Endothelial cell (in vitro differentiated cells): ENCODE results near the gene EDN2. TPM values are rescaled to one million over a fixed set of nuclear protein-coding genes. Genes with fewer than 3 reads are reported as not detected.

Source experiments
- DNase-seq: peaks from one replicate; pipeline ENCODE4 v3.0.0; 2021; ENCODE audit warnings: low spot score
- H3K27ac Mint-ChIP-seq: one replicate; pipeline ENCODE4 v1.8.0; 2021; ENCODE audit warnings: mixed read lengths, inconsistent platforms; ENCODE audit not compliant: unreplicated experiment
- H3K27me3 Mint-ChIP-seq: one replicate; pipeline ENCODE4 v1.8.0; 2021; ENCODE audit warnings: mild to moderate bottlenecking, moderate library complexity, mixed read lengths, inconsistent platforms; ENCODE audit not compliant: unreplicated experiment
- H3K36me3 Mint-ChIP-seq: one replicate; pipeline ENCODE4 v1.8.0; 2021; ENCODE audit warnings: mild to moderate bottlenecking, low read depth, mixed read lengths, inconsistent platforms; ENCODE audit not compliant: unreplicated experiment
- H3K4me1 Mint-ChIP-seq: one replicate; pipeline ENCODE4 v1.8.0; 2021; ENCODE audit warnings: mild to moderate bottlenecking, mixed read lengths, inconsistent platforms; ENCODE audit not compliant: unreplicated experiment
- H3K4me3 Mint-ChIP-seq: one replicate; pipeline ENCODE4 v1.8.0; 2021; ENCODE audit warnings: mild to moderate bottlenecking, mixed read lengths, inconsistent platforms; ENCODE audit not compliant: unreplicated experiment
- H3K9me3 Mint-ChIP-seq: one replicate; pipeline ENCODE4 v1.8.0; 2021; ENCODE audit warnings: mixed read lengths, inconsistent platforms; ENCODE audit not compliant: unreplicated experiment
- total RNA-seq: library from RNA; stranded (reverse); fragmentation: NEBNext Ultra II Directional; extraction: Animal tissue kit (Norgen Biotek cat#: 25700); gene quantifications from one replicate; pipeline ENCODE4 v1.2.1, GENCODE V29; 2021; ENCODE audit not compliant: unreplicated experiment
- TF ChIP-seq, protein P1 (sequence below): fragments of 200-600 bp; sonication (generic); IDR thresholded peaks from one replicate; pipeline ENCODE4 v1.5.0; 2021; ENCODE audit warnings: antibody characterized with exemption; ENCODE audit not compliant: unreplicated experiment

The EDN2 gene
- total RNA-seq, 1 donor from 2014 or later: 0.21 TPM

DNA sequence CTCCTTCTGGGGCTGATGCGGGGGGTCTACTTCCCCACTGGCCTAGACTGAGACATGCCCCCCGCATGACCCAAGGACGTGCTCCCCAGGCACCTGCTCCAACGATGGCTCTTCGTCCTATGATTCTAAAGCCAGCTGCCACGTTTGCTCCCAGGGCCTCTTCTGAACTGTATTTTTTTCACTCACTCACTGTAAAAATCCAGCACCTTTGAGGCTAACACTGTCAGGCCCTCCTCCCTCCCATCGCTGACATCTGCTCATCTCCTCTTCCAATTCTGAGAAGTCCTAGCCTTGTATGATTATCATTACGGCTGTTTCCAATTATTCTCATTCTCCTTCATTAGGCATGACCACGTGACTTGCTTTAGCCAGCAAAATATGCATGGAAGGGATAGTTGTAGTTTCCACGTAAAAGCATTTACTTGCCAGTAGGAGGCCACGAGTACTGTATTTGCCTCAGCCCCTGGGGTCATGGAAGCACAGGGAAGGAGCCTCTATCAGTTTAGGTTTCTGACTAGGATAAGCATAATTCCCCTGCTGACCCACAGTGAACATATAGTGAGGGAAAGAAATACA lies 19.1 kb upstream of the EDN2 start:
- Mint-ChIP-seq H3K27me3 (peaks cover 9% of the 10 kb centered on the region), H3K9me3 (no peaks in the 10 kb centered on the region), H3K36me3 (no peaks in the 10 kb centered on the region), H3K4me1 (peaks cover 19% of the 10 kb centered on the region), H3K27ac (no peak overlapping the region), H3K4me3 (no peak overlapping the region)
- no peak for DNase-seq
- TF ChIP-seq, protein P1, sequence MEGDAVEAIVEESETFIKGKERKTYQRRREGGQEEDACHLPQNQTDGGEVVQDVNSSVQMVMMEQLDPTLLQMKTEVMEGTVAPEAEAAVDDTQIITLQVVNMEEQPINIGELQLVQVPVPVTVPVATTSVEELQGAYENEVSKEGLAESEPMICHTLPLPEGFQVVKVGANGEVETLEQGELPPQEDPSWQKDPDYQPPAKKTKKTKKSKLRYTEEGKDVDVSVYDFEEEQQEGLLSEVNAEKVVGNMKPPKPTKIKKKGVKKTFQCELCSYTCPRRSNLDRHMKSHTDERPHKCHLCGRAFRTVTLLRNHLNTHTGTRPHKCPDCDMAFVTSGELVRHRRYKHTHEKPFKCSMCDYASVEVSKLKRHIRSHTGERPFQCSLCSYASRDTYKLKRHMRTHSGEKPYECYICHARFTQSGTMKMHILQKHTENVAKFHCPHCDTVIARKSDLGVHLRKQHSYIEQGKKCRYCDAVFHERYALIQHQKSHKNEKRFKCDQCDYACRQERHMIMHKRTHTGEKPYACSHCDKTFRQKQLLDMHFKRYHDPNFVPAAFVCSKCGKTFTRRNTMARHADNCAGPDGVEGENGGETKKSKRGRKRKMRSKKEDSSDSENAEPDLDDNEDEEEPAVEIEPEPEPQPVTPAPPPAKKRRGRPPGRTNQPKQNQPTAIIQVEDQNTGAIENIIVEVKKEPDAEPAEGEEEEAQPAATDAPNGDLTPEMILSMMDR: no peak

GRCh38 chr1:41502912-41503311 lies 18.4 kb upstream of the EDN2 start:
- H3K36me3 Mint-ChIP-seq: no peaks in the 10 kb centered on the region
- TF ChIP-seq, protein P1: no peak
- peaks cover 9% of the 10 kb centered on the region for H3K27me3 Mint-ChIP-seq

GRCh38 chr1:41501581-41501980 lies 17.1 kb upstream of the EDN2 start:
- Mint-ChIP-seq H3K4me3 (no peak overlapping the region), H3K4me1 (peaks cover 12% of the 10 kb centered on the region)

More at GRCh38 chr1:41502912-41503311, 18.4 kb upstream of the EDN2 start:
- no peak for DNase-seq
- Mint-ChIP-seq H3K4me1 (peaks cover 19% of the 10 kb centered on the region), H3K4me3 (no peak overlapping the region), H3K9me3 (no peaks in the 10 kb centered on the region), H3K27ac (no peak overlapping the region)

GRCh38 chr1:41500781-41501518 lies 16.5 kb upstream of the EDN2 start:
- TF ChIP-seq, protein P1: no peak
- Mint-ChIP-seq H3K27ac (no peak overlapping the region), H3K9me3 (no peaks in the 10 kb centered on the region), H3K27me3 (peaks cover 16% of the 10 kb centered on the region), H3K4me1 (peaks cover 12% of the 10 kb centered on the region), H3K36me3 (no peaks in the 10 kb centered on the region), H3K4me3 (no peak overlapping the region)
- no peak for DNase-seq

More at GRCh38 chr1:41501581-41501980, 17.1 kb upstream of the EDN2 start:
- TF ChIP-seq, protein P1: no peak
- Mint-ChIP-seq H3K9me3 (no peaks in the 10 kb centered on the region), H3K27ac (no peak overlapping the region), H3K36me3 (no peaks in the 10 kb centered on the region), H3K27me3 (peaks cover 16% of the 10 kb centered on the region)
- no peak for DNase-seq

GRCh38 chr1:41500378-41500777 lies 15.9 kb upstream of the EDN2 start:
- Mint-ChIP-seq H3K36me3 (no peaks in the 10 kb centered on the region), H3K9me3 (no peaks in the 10 kb centered on the region), H3K27me3 (peaks cover 16% of the 10 kb centered on the region), H3K4me3 (no peak overlapping the region), H3K4me1 (peaks cover 12% of the 10 kb centered on the region), H3K27ac (no peak overlapping the region)
- TF ChIP-seq, protein P1: no peak
- no peak for DNase-seq
